K562 (cell line): ENCODE results near the gene MAMDC2. TPM values are rescaled to one million over a fixed set of nuclear protein-coding genes. Genes with fewer than 3 reads are reported as not detected.
A peak's percentile ranks its signal among the peaks of the same experiment; 100 is the strongest.

Source experiments
- ATAC-seq: fragments of 200-7000 bp; cut with Tn5 transposase; 3 replicates; pipeline ENCODE4 v1.9.1; 2020; ENCODE audit warnings: moderate library complexity
- BruUV-seq: library from RNA; stranded (reverse); fragments of 400-500 nt; replicated peaks from 2 replicates; lab custom pipeline; 2021; lab: Mats Ljungman, UMichigan
- CTCF ChIA-PET: fragments of 300-600 bp; formaldehyde crosslinking; extraction: SDS; loops from one replicate; lab custom pipeline; 2021; ENCODE audit warnings: low intra/inter-chr PET ratio; lab: Yijun Ruan, JAX
- POLR2A ChIA-PET: fragments of 300-600, 350-650 bp; sonication (Branson Sonifier 250); formaldehyde crosslinking; extraction: SDS; loops from one replicate; lab custom pipeline; 2021; ENCODE audit warnings: antibody characterized with exemption, inconsistent platforms; lab: Yijun Ruan, JAX
- DNase-seq, 4 experiments: peaks; one replicate each; pipeline versions ENCODE4 v3.0.0 to v3.0.0-alpha.2; 2011 to 2018; ENCODE audit warnings: low spot score in 3 of 4, mixed read lengths in 3 of 4; ENCODE audit errors: extremely low read depth in 1 of 4
- FAIRE-seq: peaks from 2 replicates; lab custom pipeline; 2011; peaks lifted over from hg19 to GRCh38; lab: Jason Lieb, UNC
- H2AFZ ChIP-seq: 2 replicates; pipeline ENCODE4 v1.6.0; 2011; ENCODE audit warnings: low read depth, low read length, control low read depth, inconsistent platforms
- H3K27ac ChIP-seq: fragments of 200-600 bp; 3 replicates; pipeline ENCODE4 v1.8.0; 2011; ENCODE audit warnings: low read depth, mild to moderate bottlenecking, control low read depth, inconsistent platforms, low read length, moderate library complexity, mixed read lengths; ENCODE audit errors: extremely low read depth
- H3K27me3 ChIP-seq, 2 experiments: fragments of 300-600 bp in 1 of 2; 2 replicates in 1 of 2; 3 replicates in 1 of 2; pipeline versions ENCODE4 v1.6.0 to v1.8.0; 2011; ENCODE audit warnings: inconsistent platforms in 2 of 2, low read length in 2 of 2, mild to moderate bottlenecking in 1 of 2, mixed read lengths in 1 of 2, moderate library complexity in 1 of 2; ENCODE audit not compliant: control insufficient read depth in 2 of 2, insufficient read depth in 2 of 2
- H3K36me3 ChIP-seq: fragments of 300-600 bp; 3 replicates; pipeline ENCODE4 v1.8.0; 2011; ENCODE audit warnings: mild to moderate bottlenecking, low read length, inconsistent platforms; ENCODE audit not compliant: control insufficient read depth, insufficient read depth
- H3K4me1 ChIP-seq, 2 experiments: fragments of 200-600 bp in 1 of 2; replicated peaks in 1 of 2; 2 replicates in 1 of 2; 3 replicates in 1 of 2; pipeline versions ENCODE4 v1.5.1 to v1.8.0; 2011; ENCODE audit warnings: inconsistent platforms in 2 of 2, low read length in 2 of 2, mild to moderate bottlenecking in 1 of 2, mixed read lengths in 1 of 2, moderate library complexity in 1 of 2; ENCODE audit not compliant: control insufficient read depth in 2 of 2, insufficient read depth in 2 of 2
- H3K4me2 ChIP-seq: 2 replicates; pipeline ENCODE4 v1.6.1; 2011; ENCODE audit warnings: low read length, control low read depth, inconsistent platforms, mixed read lengths; ENCODE audit not compliant: insufficient read depth
- H3K4me3 ChIP-seq: fragments of 200-600 bp; sonication (generic), shearing (Covaris generic); 2 replicates; pipeline ENCODE4 v1.5.1; 2016; ENCODE audit warnings: control low read depth, inconsistent platforms
- H3K79me2 ChIP-seq: fragments of 200-600 bp; 3 replicates; pipeline ENCODE4 v1.8.0; 2011; ENCODE audit warnings: low read length, inconsistent platforms; ENCODE audit not compliant: control insufficient read depth, insufficient read depth
- H3K9ac ChIP-seq, 2 experiments: 2 replicates each; pipeline versions ENCODE4 v1.6.0 to v1.6.1; 2011; ENCODE audit warnings: low read depth in 2 of 2, low read length in 2 of 2, control low read depth in 1 of 2, inconsistent platforms in 1 of 2, mild to moderate bottlenecking in 1 of 2, mixed read lengths in 1 of 2; ENCODE audit not compliant: insufficient read depth in 1 of 2
- H3K9me1 ChIP-seq: one replicate; pipeline ENCODE4 v1.6.0; 2011; ENCODE audit warnings: inconsistent platforms, mild to moderate bottlenecking, low read length, moderate library complexity; ENCODE audit not compliant: control insufficient read depth, insufficient read depth
- H3K9me3 ChIP-seq: replicated peaks from 2 replicates; pipeline ENCODE4 v1.5.1; 2011; ENCODE audit warnings: low read depth, low read length, inconsistent platforms; ENCODE audit not compliant: control insufficient read depth, insufficient read depth
- H4K20me1 ChIP-seq: replicated peaks from 2 replicates; pipeline ENCODE4 v1.6.1; 2011; ENCODE audit warnings: low read length, inconsistent platforms, mixed read lengths; ENCODE audit not compliant: control insufficient read depth, insufficient read depth
- BCL6 ChIP-seq: fragments of 250-450 bp; sonication (Bioruptor Pico); IDR thresholded peaks from 2 replicates; pipeline ENCODE4 v1.4.0; 2020
- CBFA2T2 ChIP-seq: fragments of 450-650 bp; conservative IDR thresholded peaks from 2 replicates; pipeline ENCODE4 v1.6.1; 2017; ENCODE audit warnings: mild to moderate bottlenecking
- CBFA2T3 ChIP-seq: fragments of 450-650 bp; IDR thresholded peaks from 2 replicates; pipeline ENCODE4 v1.6.1; 2017
- CREBBP ChIP-seq: IDR thresholded peaks from one replicate; pipeline ENCODE4 v1.6.1; 2012; ENCODE audit warnings: low read depth, mild to moderate bottlenecking, control low read depth, inconsistent platforms, low read length
- HCFC1 ChIP-seq: IDR thresholded peaks from 2 replicates; pipeline ENCODE4 v1.6.1; 2012; ENCODE audit warnings: low read depth, low read length, improper control_type of control experiment
- KAT8 ChIP-seq: fragments of 450-650 bp; IDR thresholded peaks from 2 replicates; pipeline ENCODE4 v1.6.1; 2016; ENCODE audit warnings: low read depth, mild to moderate bottlenecking
- MTF1 ChIP-seq: fragments of 250-450 bp; sonication (Bioruptor Pico); IDR thresholded peaks from 2 replicates; pipeline ENCODE4 v1.9.0; 2021; ENCODE audit warnings: moderate library complexity, mild to moderate bottlenecking, inconsistent platforms, borderline replicate concordance
- NCOA1 ChIP-seq: fragments of 450-650 bp; IDR thresholded peaks from 2 replicates; pipeline ENCODE4 v1.6.1; 2016; ENCODE audit warnings: low read depth
- PBX2 ChIP-seq, 2 experiments: IDR thresholded peaks in 1 of 2; conservative IDR thresholded peaks in 1 of 2; 2 replicates each; pipeline ENCODE4 v1.6.1; 2016; ENCODE audit warnings: low read depth in 2 of 2, mild to moderate bottlenecking in 1 of 2, missing compliant biosample characterization in 1 of 2, missing genetic modification characterization in 1 of 2, moderate library complexity in 1 of 2
- PRMT5 ChIP-seq: sonication (generic); formaldehyde crosslinking; IDR thresholded peaks from 2 replicates; pipeline ENCODE4 v1.5.0; 2020; ENCODE audit warnings: missing genetic modification reagents
- SMAD4 ChIP-seq: fragments of 250-450 bp; sonication (Bioruptor Pico); conservative IDR thresholded peaks from 2 replicates; pipeline ENCODE4 v1.8.0; 2021; ENCODE audit warnings: inconsistent platforms, mild to moderate bottlenecking, moderate library complexity
- ZBTB7A ChIP-seq: IDR thresholded peaks from 2 replicates; pipeline ENCODE4 v1.6.1; 2011; ENCODE audit warnings: low read depth, mild to moderate bottlenecking, low read length, moderate library complexity, borderline replicate concordance; ENCODE audit not compliant: control insufficient read depth
- WGBS: fragments of 100-300 bp; shearing (Covaris generic); methylation state at CpG from one replicate; pipeline ENCODE4 v1.1.6; 2016; ENCODE audit warnings: low coverage, mixed read lengths; ENCODE audit not compliant: insufficient coverage; ENCODE audit errors: missing lambda C conversion rate; 5-methylcytosine and 5-hydroxymethylcytosine counted together
- in situ Hi-C: fragments of 300-500 bp; cut with MboI; formaldehyde crosslinking; loops from 4 replicates; pipeline ENCODE4 v1.15.0; 2018; ENCODE audit warnings: inconsistent platforms, mixed read lengths
- intact Hi-C: fragments of 100-400 bp; cut with micrococcal nuclease; formaldehyde crosslinking; loops from 2 replicates; pipeline ENCODE4 v1.14.2; 2022
- polyA plus RNA-seq, 8 experiments: library from polyadenylated mRNA; depleted of rRNA in 4 of 8; stranded (reverse) in 5 of 8; unstranded in 3 of 8; fragments of >200 nt; fragmentation: Nextera tagmentation in 2 of 8; fragmentation: Illumina TruSeq in 1 of 8; extraction: Ambion mirVana in 2 of 8; extraction: Trizol in 1 of 8; gene quantifications; 2 replicates each; pipeline versions ENCODE4 v1.2.1 to v1.2.3, GENCODE V29; 2011 to 2014; ENCODE audit warnings: inconsistent platforms in 1 of 8, missing spikeins in 1 of 8
- total RNA-seq, 7 experiments: library from RNA; depleted of rRNA in 6 of 7; stranded (reverse); fragments of >200 nt in 6 of 7; fragmentation: Illumina TruSeq in 2 of 7; extraction: Trizol in 2 of 7; gene quantifications; 2 replicates each; pipeline versions ENCODE4 v1.2.1 to v1.2.3, GENCODE V29; 2011 to 2021; ENCODE audit warnings: low replicate concordance in 1 of 7

MAMDC2 gene
- total and polyA plus RNA-seq, 9 of the 15 experiments (the other 6 are each of a cell fraction or from before 2014, with no cell fraction given) = 0.01 to 0.03 TPM; not detected in 7

DNA sequence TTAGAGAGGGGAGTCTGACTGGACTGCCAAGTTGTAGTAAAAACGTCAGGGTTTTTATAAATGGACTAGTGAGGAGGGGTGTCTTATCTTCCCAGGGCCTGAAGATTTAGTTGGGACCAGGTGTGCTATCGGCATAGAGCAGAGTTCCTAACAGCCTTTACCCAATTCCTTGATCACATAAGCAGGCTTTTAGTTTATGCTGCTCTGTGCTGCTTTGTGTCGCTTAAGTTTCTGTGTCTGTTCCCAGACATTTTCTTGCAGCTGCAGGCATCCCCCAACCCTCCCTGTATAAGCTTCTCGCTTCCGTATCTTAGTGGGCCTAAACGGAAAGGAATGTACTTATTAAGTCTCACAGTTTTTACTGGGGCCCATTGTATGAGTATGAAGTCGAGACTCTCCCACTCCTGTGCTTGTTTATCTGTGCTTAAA lies 212.5 kb downstream of the MAMDC2 start (continued):
- no peak for TF ChIP-seq HCFC1
- no peak for TF ChIP-seq CREBBP
- TF ChIP-seq SMAD4 (CRISPR knock-in tag) = no peak
- TF ChIP-seq MTF1 = no peak
- no peak for TF ChIP-seq BCL6 (CRISPR knock-in tag)
- TF ChIP-seq PRMT5 = no peak
- no peak for TF ChIP-seq NCOA1
- no peak for TF ChIP-seq ZBTB7A

GRCh38 chr9:70257502-70257901 lies 213.9 kb downstream of the MAMDC2 start:
- POLR2A ChIA-PET = interaction anchor here (1.9 kb wide), 1 partner anchor 16 kb away, joined by 10 read pairs; no protein-coding TSS in a partner anchor
- Histone ChIP-seq H4K20me1 (peaks cover 6% of the 10 kb centered on the region), H3K27me3 (no peaks in the 10 kb centered on the region), H3K9me1 (no peaks in the 10 kb centered on the region), H3K9ac (peak overlapping the region; percentile 46 to 93; a peak in 3 of 4 replicates), H3K36me3 (peaks cover 24% of the 10 kb centered on the region), H3K4me2 (peak overlapping the region; percentile 91), H3K4me1 (peaks cover 22 to 24% of the 10 kb centered on the region in 2 experiments; a peak in 4 of 5 replicates), H2AFZ (peak overlapping the region; percentile 86), H3K9me3 (no peaks in the 10 kb centered on the region), H3K79me2 (peaks cover 40% of the 10 kb centered on the region), H3K4me3 (peak overlapping the region; percentile 88; the same call in 1 of the 2 replicates), H3K27ac (peak overlapping the region; percentile 95)
- ATAC-seq (no peak), DNase-seq (peak in 2 of 4 experiments; percentile 22 to 34), FAIRE-seq (no peak)
- intact Hi-C loops = loop anchor here (5.0 to 10.0 kb wide), 2 partner anchors 160 to 227 kb away; no protein-coding TSS in a partner anchor
- CTCF ChIA-PET = no interaction called here
- in situ Hi-C loops = no loop called here
- TF ChIP-seq CBFA2T2 (0 out of 2 replicates have a peak, but pooled peaks have one; percentile 2), PBX2 (CRISPR knock-in tag; IDR thresholded peaks at IDR 0.05; ENCODE audit: low read depth) (no peak), PBX2 (tag; conservative IDR thresholded peaks at IDR 0.05; ENCODE audit: low read depth) (no peak), CBFA2T3 (peak; percentile 26), KAT8 (no peak)
- 0% methylated on average over 3 of the region's 3 CpGs for WGBS
- BruUV-seq = no TSS peak
